Measurements from ENCODE around the gene CAVIN4.

- TF ChIP-seq EZH2 (IDR thresholded peaks at IDR 0.05; ENCODE audit: insufficient read depth, poor library complexity, severe bottlenecking) (no peak), EZH2phosphoT487 (IDR thresholded peaks at IDR 0.05; ENCODE audit: insufficient read depth, low read depth) (no peak)
These were observed 8.2 kb downstream of the CAVIN4 start for GRCh38 chr9:100586093-100586492.

All from GM23248 (cell line).